Astrocyte (in vitro differentiated cells and primary cell): ENCODE measurements around the gene IL17D.

Experiments used
- EZH2 ChIP-seq: IDR thresholded peaks from 2 replicates; pipeline ENCODE4 v1.6.1; 2012; ENCODE audit warnings: mild to moderate bottlenecking, low read length, inconsistent platforms; ENCODE audit not compliant: insufficient read depth
- TF ChIP-seq, protein P1 (sequence below): IDR thresholded peaks from 2 replicates; pipeline ENCODE4 v1.5.1; 2011; ENCODE audit warnings: low read depth, mild to moderate bottlenecking, inconsistent platforms, low read length, moderate library complexity; ENCODE audit not compliant: insufficient read depth

DNA sequence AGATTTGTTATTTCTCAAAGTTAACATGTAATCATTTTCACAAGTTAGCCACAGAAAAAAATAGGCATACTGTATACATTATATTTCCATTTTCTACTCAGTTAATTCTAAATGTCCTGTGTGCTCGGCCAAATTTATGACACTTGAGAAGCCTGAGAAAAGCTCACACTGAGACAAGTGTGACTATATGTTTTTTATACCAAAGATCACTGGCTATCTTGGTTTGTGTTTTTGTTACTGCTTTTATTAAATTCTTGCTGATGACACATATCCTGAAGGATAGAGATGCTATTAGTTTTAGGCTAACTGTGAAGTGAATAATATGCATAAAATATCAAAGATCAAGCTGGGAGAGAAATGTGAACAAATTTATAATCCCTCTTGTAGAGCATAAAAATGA, 49.3 kb upstream of the IL17D start:
- TF ChIP-seq, protein P1, sequence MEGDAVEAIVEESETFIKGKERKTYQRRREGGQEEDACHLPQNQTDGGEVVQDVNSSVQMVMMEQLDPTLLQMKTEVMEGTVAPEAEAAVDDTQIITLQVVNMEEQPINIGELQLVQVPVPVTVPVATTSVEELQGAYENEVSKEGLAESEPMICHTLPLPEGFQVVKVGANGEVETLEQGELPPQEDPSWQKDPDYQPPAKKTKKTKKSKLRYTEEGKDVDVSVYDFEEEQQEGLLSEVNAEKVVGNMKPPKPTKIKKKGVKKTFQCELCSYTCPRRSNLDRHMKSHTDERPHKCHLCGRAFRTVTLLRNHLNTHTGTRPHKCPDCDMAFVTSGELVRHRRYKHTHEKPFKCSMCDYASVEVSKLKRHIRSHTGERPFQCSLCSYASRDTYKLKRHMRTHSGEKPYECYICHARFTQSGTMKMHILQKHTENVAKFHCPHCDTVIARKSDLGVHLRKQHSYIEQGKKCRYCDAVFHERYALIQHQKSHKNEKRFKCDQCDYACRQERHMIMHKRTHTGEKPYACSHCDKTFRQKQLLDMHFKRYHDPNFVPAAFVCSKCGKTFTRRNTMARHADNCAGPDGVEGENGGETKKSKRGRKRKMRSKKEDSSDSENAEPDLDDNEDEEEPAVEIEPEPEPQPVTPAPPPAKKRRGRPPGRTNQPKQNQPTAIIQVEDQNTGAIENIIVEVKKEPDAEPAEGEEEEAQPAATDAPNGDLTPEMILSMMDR = no peak
- TF ChIP-seq EZH2 = no peak
